GM19468 (cell line): ENCODE results near the gene MRPL40.

ENCODE experiments used
- ATAC-seq: cut with Tn5 transposase; IDR thresholded peaks from one replicate; pipeline ENCODE4 v1.9.1; 2021; ENCODE audit warnings: mild to moderate bottlenecking, moderate library complexity, moderate number of reproducible peaks; ENCODE audit not compliant: unreplicated experiment; ENCODE audit errors: extremely low read depth

MRPL40 gene

DNA sequence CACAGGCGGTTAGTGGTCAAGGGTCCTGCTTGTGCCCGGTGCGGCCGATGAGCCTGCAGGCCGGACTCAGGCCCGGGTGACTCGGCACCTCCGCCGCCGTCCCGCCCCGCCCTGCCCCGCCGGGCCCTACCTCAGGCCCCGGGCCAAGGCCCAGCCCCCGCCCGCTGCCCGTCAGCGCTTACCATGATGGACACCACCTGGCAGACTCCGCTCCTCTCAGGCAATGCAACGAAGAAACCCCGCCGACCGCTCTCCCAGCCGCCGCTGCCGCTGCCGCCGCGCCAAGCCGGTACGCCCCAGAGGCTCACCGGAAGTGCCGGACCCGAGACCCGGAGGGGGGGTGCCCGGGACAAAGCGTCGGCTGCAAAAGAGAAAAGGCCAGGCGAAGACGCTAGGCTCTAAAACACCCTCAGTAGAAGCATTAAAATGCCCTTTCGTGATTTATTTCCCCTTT lies 46.6 kb downstream of the MRPL40 start, which contains the start of gene UFD1:
Gene UFD1 (minus strand): TSS at position 293 of the 454 bp plus-strand sequence. CDS start 108 bp downstream, at position 185.
- no peak for ATAC-seq

DNA sequence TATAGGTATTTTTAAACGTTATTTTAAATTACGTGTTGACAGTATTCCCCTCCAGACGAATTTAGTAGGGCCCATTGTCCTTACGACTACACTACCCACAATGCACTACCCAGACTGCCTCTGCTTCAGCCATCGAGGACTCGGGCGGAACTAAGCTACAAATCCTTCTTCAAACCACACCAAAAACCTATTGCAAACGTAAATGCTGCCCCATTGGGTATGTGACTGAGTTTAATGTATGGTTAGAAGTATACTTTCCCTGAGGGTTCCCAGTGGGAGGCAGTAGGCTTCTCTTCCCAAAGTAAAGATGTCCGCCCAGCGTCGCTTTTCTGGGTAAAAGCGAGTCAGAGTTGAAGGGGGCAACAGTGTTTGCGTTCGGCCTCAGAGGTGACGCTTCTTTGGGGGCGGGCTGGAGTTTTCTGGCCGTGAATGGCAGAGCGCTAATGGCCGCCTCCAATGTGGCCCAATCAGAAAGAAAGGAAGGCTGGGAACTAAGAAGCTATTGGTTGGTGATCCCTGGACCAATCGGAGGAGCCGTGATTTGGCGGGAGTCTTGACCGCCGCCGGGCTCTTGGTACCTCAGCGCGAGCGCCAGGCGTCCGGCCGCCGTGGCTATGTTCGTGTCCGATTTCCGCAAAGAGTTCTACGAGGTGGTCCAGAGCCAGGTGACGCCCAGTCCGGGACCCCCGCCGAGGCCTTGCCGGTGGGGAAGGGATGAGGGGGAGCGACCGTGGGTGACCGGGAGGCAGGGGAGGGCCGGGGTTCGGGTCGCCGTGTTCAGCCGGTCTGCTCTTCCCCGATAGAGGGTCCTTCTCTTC lies 47.2 kb downstream of the MRPL40 start, which contains the start of gene CDC45:
Gene CDC45 (plus strand): TSS at position 566 of the 818 bp plus-strand sequence. CDS start 49 bp downstream, at position 615.
- ATAC-seq = peak; percentile 64

DNA sequence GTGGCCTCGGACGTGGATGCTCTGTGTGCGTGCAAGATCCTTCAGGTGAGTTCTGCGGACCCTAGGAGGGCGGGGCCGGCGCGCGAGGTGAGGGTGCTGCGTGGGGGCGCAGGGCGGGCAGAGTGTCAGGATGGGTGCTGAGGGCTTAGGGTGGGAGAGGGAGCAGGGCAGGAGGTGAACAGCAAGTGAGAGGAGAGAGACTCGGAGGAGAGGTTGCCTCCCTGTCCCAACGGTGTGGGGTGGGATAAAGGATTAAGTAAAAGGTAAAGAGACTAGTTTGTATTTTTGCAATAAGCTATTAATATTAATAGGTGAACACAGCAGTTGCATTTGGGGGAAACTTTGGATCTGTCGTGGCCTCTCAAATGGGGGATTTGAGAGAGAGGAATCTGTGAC lies 47.8 kb downstream of the MRPL40 start:
- no peak for ATAC-seq

DNA sequence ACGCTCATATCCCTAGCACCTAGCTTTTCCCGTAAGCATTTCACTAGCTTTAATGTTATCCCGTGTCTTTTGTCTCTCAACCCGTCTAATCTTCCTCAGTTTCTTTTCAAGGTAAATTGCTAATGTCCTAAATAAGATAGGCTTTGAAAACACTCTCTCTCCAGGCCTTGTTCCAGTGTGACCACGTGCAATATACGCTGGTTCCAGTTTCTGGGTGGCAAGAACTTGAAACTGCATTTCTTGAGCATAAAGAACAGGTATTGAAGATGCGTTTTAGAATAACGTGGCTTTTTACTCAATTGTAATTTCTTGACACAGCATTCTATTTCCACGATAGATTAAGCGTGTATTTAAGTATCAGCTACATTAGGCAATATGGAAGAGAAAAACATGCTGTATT lies 48.4 kb downstream of the MRPL40 start:
- no peak for ATAC-seq

DNA sequence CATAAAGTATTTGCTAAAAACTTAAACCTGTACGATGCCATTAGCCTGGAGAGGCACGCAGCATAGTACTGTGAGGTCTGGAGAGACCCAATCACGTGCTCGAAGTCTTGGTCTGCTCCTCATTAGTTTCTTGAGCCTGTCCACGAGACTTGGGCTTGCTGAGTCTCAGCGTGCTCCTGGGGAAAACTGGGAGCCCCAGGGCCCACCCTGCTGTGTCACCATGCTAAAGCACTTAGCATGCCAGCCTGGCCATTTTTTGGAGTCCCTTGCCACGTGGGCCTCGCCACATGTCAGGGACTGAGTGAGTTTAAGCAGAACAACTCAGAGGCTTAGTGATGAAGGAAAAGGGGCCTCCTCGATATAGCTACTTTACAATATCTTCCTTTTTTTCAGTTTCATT lies 50.0 kb downstream of the MRPL40 start:
- ATAC-seq = no peak

DNA sequence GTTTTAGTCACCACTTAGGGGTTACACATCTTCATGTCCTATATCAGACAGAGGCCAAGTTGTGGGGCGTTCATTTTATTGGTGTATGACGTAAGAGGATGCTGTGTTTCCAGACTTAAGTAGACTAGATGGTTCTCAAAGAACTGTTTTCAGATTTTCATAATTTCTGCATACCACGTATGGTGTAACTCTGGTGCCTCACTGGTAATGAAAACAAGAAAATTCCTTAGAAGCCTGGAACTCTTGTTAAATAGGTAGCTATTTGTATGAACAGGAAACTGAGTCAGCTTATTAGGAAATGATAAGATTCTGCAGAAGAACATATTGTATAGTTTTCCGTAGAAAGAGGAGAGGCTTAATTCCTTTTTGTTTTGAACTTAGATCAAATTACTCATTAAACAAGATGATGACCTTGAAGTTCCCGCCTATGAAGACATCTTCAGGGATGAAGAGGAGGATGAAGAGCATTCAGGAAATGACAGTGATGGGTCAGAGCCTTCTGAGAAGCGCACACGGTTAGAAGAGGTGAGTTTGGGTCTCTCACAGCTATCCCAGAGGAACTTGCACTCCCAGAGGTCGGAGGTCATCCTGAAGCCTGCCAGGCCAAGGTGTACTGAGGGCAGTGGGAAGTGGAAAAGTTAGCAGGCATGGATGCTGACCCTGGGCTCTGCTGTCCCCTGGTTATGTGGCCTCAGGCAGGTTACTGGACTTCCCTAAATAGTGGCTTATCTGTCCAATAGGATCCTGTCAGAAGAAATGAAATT lies 51.3 kb downstream of the MRPL40 start:
- no peak for ATAC-seq
